ENCODE measurements around the gene NCOR1. TPM values are rescaled to one million over a fixed set of nuclear protein-coding genes. Genes with fewer than 3 reads are reported as not detected.

NCOR1 gene
- total and polyA plus RNA-seq, 2 of the 13 experiments (the other 11 are each of a cell fraction or from before 2014, with no cell fraction given): 57.0 to 71.7 TPM

DNA sequence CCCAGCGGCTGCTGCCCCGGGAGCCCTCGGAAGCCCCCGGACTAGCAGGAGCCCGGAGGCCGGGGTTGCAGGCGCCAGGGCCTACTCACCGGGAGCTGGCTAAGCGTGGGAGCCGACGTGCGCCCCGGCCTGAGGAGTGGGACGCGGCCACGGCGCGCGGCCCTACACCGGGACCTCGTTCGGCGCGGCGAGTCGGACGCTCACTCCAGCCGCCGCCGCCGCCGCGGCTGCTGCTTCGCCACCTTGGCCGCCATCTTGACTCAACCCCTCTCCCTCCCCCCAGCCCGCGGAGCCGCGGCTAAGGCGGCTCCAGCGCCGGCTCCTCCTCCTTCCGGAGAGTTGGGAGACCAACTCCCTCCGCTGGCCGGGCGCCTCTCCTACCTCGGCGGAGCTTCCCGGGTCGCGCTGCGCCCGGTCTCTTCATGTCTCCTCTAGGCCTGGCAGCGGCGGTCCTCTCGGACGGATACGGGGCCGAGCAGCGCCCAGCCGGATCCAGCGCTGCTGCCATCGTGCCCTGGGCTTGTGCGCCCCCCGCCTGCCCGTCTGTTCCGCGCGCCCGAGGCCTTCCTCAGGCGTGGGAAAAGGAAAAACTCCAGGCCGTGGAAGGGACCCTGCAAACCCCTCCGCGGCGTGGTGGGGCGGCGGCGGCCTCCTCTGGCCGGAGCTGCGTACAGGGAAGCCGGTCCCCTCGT is at the start of gene NCOR1 (continued):
- TF ChIP-seq PITX1 (CRISPR knock-in tag; IDR thresholded peaks at IDR 0.05) (peak; percentile 65; the same call in 1 of the 2 replicates), KAT7 (CRISPR knock-in tag; IDR thresholded peaks at IDR 0.05; ENCODE audit: borderline replicate concordance) (peak; percentile 79), ISL2 (CRISPR knock-in tag; IDR thresholded peaks at IDR 0.05) (0 out of 2 replicates have a peak, but pooled peaks have one; percentile 13), GPN1 (CRISPR knock-in tag; IDR thresholded peaks at IDR 0.05; ENCODE audit: borderline replicate concordance) (0 out of 2 replicates have a peak, but pooled peaks have one; percentile 36), ZBTB38 (CRISPR knock-in tag; IDR thresholded peaks at IDR 0.05) (no peak; the same call in 1 of the 2 replicates), POLR2AphosphoS2 (IDR thresholded peaks at IDR 0.05; ENCODE audit: low read depth, low read length) (no peak), FOXK1 (CRISPR knock-in tag; IDR thresholded peaks at IDR 0.05; ENCODE audit: borderline replicate concordance, low read depth) (no peak), TBX3 (IDR thresholded peaks at IDR 0.05; ENCODE audit: borderline replicate concordance) (no peak; the same call in 1 of the 2 replicates)
- TF ChIP-seq, protein P1, sequence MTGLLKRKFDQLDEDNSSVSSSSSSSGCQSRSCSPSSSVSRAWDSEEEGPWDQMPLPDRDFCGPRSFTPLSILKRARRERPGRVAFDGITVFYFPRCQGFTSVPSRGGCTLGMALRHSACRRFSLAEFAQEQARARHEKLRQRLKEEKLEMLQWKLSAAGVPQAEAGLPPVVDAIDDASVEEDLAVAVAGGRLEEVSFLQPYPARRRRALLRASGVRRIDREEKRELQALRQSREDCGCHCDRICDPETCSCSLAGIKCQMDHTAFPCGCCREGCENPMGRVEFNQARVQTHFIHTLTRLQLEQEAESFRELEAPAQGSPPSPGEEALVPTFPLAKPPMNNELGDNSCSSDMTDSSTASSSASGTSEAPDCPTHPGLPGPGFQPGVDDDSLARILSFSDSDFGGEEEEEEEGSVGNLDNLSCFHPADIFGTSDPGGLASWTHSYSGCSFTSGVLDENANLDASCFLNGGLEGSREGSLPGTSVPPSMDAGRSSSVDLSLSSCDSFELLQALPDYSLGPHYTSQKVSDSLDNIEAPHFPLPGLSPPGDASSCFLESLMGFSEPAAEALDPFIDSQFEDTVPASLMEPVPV (CRISPR knock-in tag; IDR thresholded peaks at IDR 0.05): peak; percentile 48; the same call in 1 of the 2 replicates
- TF ChIP-seq, protein P2, sequence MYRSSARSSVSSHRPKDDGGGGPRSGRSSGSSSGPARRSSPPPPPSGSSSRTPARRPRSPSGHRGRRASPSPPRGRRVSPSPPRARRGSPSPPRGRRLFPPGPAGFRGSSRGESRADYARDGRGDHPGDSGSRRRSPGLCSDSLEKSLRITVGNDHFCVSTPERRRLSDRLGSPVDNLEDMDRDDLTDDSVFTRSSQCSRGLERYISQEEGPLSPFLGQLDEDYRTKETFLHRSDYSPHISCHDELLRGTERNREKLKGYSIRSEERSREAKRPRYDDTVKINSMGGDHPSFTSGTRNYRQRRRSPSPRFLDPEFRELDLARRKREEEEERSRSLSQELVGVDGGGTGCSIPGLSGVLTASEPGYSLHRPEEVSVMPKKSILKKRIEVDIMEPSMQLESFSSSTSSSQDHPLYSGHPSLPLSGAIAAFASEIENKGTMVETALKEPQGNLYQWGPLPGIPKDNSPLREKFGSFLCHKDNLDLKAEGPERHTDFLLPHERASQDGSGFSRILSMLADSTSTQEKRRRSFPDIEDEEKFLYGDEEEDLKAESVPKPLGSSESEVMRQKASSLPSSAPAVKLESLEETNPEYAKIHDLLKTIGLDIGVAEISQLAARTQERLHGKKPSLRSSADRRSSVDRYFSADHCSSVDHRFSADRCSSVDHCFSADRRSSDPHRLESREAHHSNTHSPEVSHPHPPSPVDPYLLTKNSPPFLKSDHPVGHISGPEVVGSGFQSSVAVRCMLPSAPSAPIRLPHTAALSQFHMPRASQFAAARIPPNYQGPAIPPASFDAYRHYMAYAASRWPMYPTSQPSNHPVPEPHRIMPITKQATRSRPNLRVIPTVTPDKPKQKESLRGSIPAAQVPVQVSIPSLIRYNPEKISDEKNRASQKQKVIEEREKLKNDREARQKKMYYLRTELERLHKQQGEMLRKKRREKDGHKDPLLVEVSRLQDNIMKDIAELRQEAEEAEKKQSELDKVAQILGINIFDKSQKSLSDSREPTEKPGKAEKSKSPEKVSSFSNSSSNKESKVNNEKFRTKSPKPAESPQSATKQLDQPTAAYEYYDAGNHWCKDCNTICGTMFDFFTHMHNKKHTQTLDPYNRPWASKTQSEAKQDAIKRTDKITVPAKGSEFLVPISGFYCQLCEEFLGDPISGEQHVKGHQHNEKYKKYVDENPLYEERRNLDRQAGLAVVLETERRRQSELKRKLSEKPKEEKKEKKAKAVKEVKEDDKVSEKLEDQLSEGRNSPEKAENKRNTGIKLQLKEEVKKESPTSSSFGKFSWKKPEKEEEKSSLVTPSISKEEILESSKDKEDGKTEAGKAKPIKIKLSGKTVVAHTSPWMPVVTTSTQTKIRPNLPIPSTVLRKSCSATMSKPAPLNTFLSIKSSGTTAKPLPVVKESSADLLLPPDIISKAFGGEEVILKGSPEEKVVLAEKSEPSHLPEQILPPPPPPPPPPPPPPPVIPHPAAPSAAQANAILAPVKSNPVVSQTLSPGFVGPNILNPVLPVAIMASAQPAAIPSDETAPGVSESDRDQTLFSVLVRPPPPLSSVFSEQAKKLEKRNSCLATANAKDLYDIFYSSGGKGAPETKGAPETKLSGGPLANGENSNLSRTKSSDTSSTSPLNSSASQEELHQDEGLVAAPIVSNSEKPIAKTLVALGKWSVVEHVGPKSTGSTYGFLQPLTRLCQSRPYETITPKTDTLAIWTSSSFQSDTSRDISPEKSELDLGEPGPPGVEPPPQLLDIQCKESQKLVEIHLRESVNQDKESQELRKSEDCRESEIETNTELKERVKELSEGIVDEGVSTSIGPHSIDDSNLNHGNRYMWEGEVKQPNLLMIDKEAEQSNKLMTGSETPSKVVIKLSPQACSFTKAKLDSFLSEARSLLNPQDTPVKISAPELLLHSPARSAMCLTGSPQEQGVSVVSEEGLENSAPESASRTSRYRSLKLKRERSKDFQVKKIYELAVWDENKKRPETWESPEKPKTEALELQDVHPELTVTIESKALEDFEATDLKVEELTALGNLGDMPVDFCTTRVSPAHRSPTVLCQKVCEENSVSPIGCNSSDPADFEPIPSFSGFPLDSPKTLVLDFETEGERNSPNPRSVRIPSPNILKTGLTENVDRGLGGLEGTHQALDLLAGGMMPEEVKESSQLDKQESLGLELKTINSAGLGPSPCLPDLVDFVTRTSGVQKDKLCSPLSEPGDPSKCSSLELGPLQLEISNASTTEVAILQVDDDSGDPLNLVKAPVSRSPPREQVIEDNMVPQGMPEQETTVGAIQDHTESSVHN (CRISPR knock-in tag; IDR thresholded peaks at IDR 0.05): no peak; the same call in 1 of the 2 replicates
- TF ChIP-seq, protein P3, sequence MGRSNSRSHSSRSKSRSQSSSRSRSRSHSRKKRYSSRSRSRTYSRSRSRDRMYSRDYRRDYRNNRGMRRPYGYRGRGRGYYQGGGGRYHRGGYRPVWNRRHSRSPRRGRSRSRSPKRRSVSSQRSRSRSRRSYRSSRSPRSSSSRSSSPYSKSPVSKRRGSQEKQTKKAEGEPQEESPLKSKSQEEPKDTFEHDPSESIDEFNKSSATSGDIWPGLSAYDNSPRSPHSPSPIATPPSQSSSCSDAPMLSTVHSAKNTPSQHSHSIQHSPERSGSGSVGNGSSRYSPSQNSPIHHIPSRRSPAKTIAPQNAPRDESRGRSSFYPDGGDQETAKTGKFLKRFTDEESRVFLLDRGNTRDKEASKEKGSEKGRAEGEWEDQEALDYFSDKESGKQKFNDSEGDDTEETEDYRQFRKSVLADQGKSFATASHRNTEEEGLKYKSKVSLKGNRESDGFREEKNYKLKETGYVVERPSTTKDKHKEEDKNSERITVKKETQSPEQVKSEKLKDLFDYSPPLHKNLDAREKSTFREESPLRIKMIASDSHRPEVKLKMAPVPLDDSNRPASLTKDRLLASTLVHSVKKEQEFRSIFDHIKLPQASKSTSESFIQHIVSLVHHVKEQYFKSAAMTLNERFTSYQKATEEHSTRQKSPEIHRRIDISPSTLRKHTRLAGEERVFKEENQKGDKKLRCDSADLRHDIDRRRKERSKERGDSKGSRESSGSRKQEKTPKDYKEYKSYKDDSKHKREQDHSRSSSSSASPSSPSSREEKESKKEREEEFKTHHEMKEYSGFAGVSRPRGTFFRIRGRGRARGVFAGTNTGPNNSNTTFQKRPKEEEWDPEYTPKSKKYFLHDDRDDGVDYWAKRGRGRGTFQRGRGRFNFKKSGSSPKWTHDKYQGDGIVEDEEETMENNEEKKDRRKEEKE (IDR thresholded peaks at IDR 0.05): no peak
- TF ChIP-seq, protein P4, sequence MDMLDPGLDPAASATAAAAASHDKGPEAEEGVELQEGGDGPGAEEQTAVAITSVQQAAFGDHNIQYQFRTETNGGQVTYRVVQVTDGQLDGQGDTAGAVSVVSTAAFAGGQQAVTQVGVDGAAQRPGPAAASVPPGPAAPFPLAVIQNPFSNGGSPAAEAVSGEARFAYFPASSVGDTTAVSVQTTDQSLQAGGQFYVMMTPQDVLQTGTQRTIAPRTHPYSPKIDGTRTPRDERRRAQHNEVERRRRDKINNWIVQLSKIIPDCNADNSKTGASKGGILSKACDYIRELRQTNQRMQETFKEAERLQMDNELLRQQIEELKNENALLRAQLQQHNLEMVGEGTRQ (IDR thresholded peaks at IDR 0.05; ENCODE audit: low read depth, low read length): no peak
- TF ChIP-seq, protein P4 (CRISPR knock-in tag; IDR thresholded peaks at IDR 0.05; ENCODE audit: borderline replicate concordance): no peak
